Endometrium (tissue), 2 donors: ENCODE results near the gene DES.

ENCODE experiments used
- FAIRE-seq: peaks from 2 replicates; lab custom pipeline; 2012; peaks lifted over from hg19 to GRCh38; lab: Jason Lieb, UNC
- donor health status: control.
- donor health status: control.

DES gene

DNA sequence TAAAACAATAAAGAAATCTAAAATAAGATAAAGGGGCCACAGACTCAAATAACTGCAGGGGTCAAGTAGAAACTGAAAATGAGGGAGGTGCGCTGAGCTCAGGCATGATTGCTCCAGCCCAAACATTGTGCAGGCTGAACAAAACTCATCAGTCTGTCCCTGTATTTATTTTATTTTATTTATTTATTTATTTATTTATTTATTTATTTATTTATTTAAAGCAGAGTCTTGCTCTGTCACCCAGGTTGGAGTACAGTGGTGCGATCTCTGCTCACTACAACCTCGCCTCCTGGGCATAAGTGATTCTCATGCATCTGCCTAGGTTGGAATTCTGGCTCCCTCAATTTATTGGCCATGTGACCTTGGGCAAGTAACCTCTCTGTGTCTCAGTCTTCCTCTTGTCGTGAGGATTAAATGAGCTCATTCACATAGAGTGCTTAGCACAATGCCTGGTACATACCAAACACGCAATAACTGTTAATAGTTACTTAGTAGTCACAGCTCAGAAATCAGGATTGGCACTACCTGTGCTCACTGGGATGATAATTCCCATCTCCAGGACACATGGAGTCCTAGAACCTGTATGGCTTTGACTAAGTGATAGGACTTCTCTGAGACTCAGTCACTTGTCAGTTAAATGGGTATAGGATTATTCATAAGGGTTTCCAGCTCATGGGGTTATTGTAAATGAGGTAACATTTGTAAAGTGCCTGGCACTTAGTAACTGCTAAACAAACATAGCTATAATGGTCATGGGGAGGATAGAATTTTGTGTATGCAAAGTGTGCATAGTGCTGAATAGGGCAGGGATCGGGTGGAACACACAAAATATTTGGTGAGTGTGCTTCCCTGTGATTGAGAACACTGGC, 22.4 kb downstream of the DES start:
- FAIRE-seq: no peak

DNA sequence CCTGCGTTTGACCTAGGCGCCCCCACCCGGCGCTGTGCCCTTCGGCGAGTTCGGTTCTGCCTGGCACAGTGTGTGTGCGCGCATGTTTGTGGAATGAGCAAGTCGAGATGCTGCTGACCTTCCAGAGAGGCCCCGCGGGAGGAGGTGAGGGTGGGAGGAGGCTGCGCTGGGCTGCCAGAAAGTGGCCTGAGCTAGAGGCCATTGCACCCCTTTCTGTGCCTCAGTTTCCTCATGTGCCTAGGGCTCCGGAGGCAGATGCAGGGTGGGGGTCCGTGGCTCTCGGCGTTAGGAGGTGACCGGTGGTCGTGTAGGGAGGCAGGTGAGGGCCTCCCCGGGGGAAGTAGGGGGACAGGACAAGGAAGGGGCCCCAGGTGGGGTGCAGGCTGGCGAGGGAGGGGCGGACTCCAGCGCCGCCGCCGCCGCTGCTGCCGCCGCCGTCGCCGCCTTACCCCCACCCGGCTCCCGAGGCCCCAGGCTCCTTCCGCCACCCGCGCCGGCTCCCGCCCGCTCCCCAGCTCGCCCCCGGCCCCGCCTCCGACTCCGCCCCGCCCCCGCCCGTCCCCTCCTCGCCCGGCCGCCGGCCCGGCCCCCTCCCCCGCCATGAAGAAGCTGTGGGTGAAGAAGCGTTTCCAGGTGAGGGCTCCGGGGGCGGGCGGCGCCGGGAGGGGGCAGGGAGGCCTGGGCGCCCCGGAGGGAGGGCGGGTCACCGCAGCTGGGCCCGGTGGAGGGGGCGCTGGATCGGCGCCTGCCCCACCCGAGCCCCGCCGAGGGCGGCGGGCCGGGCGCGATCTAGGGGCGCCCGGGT, 23.5 kb downstream of the DES start:
- no peak for FAIRE-seq

GRCh38 chr2:219442256-219443015, 24.3 kb downstream of the DES start:
- no peak for FAIRE-seq

DNA sequence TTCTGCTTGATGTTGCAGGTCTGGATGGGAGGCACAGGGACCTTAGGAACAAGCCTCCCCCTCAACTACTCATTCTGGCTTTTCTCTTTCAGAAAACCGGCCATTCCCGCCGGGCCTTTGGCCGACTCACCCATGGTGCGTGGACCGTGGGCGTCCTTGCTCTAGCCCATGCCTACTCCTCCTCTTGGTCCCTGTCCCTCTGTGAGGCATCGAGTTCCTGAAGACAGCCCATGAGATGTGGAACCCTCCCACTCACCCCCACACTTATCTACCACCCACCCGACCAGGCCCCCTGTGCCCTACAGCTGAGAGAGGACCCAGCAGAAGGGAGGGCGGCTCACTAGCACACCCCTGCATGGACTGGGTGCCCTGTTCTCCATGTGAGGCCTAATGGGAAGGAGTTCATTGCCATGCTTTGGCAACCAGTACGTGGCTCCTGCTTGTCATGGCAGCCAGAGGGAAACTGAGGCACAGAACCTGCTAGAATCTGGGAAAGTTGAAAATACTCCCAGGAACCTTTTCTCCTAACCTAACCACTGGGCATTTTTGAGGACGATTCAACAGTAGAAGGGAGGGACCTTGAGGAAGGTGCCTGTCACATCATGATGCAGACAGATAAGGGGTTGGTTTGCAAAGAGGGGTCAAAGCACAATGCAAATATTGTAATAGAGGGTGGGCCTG, 25.0 kb downstream of the DES start:
- no peak for FAIRE-seq

DNA sequence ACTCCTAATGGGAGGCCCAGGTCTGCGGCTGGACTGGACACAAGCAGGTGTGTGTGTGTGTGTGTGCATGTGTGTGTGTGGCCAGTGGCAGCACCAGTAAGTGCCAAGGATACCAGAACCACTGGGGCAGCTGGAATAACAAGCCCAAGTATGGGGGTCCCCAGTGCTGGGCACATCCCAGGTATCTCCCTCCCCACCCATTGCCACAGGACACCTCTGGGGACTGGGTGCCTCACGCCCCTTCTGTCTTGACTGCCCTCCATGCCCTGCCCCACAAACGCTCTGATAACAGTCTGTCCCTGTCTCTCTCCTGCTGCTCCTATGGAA, 25.5 kb downstream of the DES start:
- FAIRE-seq: no peak

- no peak for FAIRE-seq
Measured at GRCh38 chr2:219444566-219445091, 26.5 kb downstream of the DES start.

DNA sequence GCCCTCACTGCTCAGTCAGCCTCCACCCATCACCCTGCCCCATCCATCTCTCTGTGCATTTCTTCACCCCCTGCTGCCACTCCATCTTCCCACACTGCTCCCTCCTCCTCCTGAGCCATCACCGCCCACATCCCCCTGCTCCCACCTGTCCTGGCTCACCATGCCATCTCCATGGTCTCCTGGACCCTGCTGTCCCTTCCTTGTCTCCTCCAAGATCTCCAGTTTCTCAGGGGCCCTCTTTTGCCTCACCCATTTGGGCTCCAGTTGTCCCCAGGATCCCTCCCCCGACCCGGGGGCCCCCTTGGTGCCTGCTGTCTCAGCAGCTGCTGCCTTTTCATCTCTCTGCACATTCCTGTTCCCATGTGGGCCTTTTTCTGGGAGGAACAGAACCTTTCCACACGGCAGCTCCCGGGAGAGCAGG, 27.1 kb downstream of the DES start:
- no peak for FAIRE-seq

DNA sequence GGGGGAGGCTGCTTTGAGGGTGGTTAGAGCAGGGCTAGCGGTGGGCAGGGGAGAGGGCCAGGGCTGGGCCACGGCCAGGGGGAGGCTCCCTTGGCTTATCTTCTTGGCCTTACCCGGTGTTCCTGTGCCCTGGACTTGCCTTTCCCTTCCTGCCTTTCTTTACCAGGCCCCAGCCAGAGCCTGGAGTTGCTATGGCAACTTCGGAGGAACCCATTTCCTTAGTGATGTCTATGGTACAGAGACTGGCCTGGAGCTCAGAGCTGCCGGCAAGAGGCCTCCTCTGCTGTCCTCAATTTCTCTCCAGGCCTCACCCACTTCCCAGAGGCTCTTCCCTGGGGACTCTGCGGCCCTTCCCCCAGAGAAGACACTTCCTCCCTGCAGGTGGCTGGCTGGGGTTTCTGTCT, 27.9 kb downstream of the DES start:
- no peak for FAIRE-seq

GRCh38 chr2:219446689-219447088, 28.5 kb downstream of the DES start:
- no peak for FAIRE-seq

DNA sequence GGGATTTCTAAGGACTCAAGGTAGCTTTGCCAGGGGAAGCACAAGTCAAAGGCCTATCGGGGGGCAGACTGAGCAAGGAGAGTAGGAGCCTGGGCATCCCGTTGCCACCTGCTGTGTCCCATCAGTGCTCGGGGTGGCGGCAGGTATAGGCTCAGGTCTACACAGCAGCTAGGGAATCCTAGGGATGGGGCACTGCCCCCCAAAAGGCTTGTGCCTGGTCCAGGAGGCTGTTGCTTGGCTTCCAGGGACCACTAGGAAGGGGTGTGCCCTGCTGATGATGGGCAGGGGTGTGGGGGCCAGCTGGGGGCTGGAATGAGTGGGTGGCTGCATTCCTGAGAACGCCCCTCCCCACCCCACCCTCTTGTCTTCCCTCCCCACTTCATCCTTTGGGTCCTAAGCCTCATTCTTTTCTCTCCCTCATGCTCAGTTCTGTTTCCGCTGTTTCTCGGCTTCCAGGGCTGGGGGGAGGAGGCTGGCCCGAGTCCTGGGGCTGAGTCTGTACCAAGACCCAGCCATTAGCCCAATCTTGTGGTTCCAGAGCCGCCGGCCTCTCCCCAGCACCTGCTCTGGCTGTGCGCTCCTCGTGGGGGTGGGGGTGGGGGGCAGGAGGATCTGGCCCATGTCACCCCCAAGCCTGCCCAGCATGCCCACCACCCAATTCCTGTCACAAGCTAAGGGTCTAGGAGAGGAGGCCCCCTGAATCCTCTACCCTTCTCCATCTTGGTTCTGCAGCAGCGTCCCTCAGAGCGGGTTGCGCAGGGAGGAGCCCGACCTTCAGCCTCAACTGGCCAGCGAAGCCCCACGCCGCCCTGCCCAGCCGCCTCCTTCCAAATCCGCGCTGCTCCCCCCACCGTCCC, 29.3 kb downstream of the DES start:
- FAIRE-seq: no peak

- no peak for FAIRE-seq
Measured at GRCh38 chr2:219448099-219448775, 30.1 kb downstream of the DES start.

DNA sequence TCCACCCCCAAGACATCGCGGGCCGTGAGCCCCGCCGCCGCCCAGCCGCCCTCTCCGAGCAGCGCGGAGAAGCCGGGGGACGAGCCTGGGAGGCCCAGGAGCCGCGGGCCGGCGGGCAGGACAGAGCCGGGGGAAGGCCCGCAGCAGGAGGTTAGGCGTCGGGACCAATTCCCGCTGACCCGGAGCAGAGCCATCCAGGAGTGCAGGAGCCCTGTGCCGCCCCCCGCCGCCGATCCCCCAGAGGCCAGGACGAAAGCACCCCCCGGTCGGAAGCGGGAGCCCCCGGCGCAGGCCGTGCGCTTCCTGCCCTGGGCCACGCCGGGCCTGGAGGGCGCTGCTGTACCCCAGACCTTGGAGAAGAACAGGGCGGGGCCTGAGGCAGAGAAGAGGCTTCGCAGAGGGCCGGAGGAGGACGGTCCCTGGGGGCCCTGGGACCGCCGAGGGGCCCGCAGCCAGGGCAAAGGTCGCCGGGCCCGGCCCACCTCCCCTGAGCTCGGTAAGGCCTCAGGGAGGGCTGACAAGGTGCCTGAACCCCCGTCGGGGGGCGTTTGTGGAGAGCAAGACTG, 30.7 kb downstream of the DES start:
- FAIRE-seq: no peak

GRCh38 chr2:219449609-219450008, 31.4 kb downstream of the DES start:
- FAIRE-seq: no peak

GRCh38 chr2:219451661-219452360, 33.6 kb downstream of the DES start:
- FAIRE-seq: no peak

GRCh38 chr2:219452361-219453317, 34.5 kb downstream of the DES start:
- no peak for FAIRE-seq

DNA sequence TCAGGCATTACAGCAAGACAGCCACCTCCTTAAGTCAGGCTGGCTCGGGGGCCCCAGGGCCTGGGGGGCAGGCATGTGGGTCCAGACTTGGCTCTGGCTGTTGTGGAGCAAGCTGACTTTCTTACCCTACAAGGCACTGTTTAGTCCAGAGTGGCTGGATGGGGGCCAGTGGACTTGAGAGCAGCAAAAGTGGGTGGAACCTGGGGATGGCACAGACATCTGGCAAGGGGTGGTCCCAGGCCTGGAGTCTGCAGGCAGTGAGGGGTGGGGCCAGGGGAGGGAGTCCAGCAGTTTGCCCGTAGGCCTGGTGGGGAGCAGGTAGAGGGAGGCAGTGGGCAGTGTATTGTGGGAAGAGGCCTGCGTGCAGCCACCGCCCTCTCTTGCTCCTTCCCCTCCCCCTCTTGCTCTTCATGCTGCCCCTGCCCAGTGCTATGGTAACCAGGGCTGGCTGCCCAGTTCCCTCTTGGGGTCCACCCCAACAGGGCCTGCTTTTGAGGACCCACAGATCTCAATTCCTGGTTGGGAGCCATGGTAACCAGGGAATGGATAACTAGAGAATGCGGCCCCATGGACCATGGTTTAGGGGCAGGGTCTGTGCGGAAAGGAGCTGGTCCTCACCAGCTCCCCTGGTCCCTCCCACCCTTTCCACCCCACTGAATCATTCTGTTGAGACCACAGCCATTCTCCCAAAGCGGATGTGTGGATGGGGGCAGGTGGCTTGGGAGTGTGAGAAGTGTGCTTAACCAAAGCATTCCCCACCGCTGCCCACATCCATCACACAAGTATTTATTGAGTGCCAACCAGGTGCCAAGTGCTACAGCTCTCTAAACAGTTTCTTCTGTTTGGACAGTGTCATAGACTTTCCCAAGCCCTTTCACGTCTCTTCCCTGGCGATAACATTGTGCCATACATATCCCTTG, 35.8 kb downstream of the DES start:
- FAIRE-seq: no peak

- FAIRE-seq: no peak
Measured at GRCh38 chr2:219455581-219455980, 37.4 kb downstream of the DES start.
